ENCODE data around the gene EFCAB12.
A peak's percentile ranks its signal among the peaks of the same experiment; 100 is the strongest.
"Not testable (repeated sequence)": the region's sequence is repeated elsewhere in the genome, so short reads cannot be mapped to it uniquely, and the experiment has no call there.

Gene EFCAB12

GRCh38 chr3:129365296-129366136 lies 62.9 kb downstream of the EFCAB12 start:
- Histone ChIP-seq H3K9me3 (ENCODE audit: insufficient read depth, low read length) (peaks cover 12% of the 10 kb centered on the region; the same call in 1 of the 2 replicates), H3K27me3 (ENCODE audit: insufficient read depth, insufficient read length) (no peaks in the 10 kb centered on the region), H3K4me3 (ENCODE audit: insufficient read length, low read depth) (no peak overlapping the region), H3K36me3 (ENCODE audit: insufficient read depth, insufficient read length, low read length) (no peaks in the 10 kb centered on the region), H3K4me1 (ENCODE audit: insufficient read depth, insufficient read length) (peaks cover 11% of the 10 kb centered on the region), H3K9ac (ENCODE audit: insufficient read length, low read depth) (no peak overlapping the region)
- no peak for DNase-seq (ENCODE audit: low read depth, low spot score)
- TF ChIP-seq YY1 (IDR thresholded peaks at IDR 0.05; ENCODE audit: insufficient read depth, insufficient read length) (no peak), ZNF274 (IDR thresholded peaks at IDR 0.05; ENCODE audit: low read depth, low read length) (no peak), SUZ12 (IDR thresholded peaks at IDR 0.05; ENCODE audit: extremely low read depth, insufficient read depth, insufficient read length) (no peak)

GRCh38 chr3:129364811-129365210 lies 63.6 kb downstream of the EFCAB12 start:
- not testable (repeated sequence) for H3K4me3 ChIP-seq (ENCODE audit: insufficient read length, low read depth); DNase-seq (ENCODE audit: low read depth, low spot score); H3K9ac ChIP-seq (ENCODE audit: insufficient read length, low read depth); H3K4me1 ChIP-seq (ENCODE audit: insufficient read depth, insufficient read length); H3K27me3 ChIP-seq (ENCODE audit: insufficient read depth, insufficient read length); H3K36me3 ChIP-seq (ENCODE audit: insufficient read depth, insufficient read length, low read length)
- H3K9me3 ChIP-seq (ENCODE audit: insufficient read depth, low read length), result peaks cover 12% of the 10 kb centered on the region; the same call in 1 of the 2 replicates

- not testable (repeated sequence) for H3K36me3 ChIP-seq (ENCODE audit: insufficient read depth, insufficient read length, low read length); H3K9ac ChIP-seq (ENCODE audit: insufficient read length, low read depth); H3K27me3 ChIP-seq (ENCODE audit: insufficient read depth, insufficient read length); DNase-seq (ENCODE audit: low read depth, low spot score); H3K4me3 ChIP-seq (ENCODE audit: insufficient read length, low read depth)
- H3K4me1 ChIP-seq (ENCODE audit: insufficient read depth, insufficient read length), result peaks cover 11% of the 10 kb centered on the region
- H3K9me3 ChIP-seq (ENCODE audit: insufficient read depth, low read length), result peaks cover 12% of the 10 kb centered on the region; the same call in 1 of the 2 replicates
These were observed 65.1 kb downstream of the EFCAB12 start for GRCh38 chr3:129363356-129363755.

DNA sequence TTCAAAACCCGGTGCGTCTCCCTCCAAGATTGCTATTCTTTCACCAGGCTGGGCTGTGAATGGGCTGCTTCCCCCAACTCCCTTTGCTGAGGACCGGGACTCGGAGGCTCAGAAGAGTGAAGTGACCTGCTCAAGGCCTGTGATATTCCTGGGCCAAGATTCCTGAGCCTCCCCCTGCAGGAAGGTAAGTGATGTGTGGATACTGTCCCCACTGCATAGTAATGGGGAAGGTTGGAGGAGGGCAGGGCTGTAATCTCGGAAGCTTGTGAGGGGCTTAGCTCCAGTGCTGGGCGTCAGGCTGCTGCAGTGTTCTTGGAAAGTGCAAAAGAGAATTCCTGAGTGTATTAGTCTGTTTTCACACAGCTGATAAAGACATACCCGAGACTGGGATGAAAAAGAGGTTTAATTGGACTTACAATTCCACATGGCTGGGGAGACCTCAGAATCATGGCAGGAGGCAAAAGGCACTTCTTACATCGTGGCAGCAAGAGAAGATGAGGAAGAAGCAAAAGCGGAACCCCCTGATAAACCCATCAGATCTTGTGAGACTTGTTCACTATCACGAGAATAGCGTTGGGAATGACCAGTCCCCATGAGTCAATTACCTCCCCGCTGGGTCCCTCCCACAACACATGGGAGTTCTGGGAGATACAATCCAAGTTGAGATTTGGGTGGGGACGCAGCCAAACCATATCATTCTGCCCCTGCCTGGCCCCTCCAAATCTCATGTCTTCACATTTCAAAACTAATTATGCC lies 67.6 kb downstream of the EFCAB12 start:
- DNase-seq (ENCODE audit: low read depth, low spot score), result no peak
- Histone ChIP-seq H3K9me3 (ENCODE audit: insufficient read depth, low read length) (peaks cover 12% of the 10 kb centered on the region; the same call in 1 of the 2 replicates), H3K4me1 (ENCODE audit: insufficient read depth, insufficient read length) (peaks cover 15% of the 10 kb centered on the region), H3K36me3 (ENCODE audit: insufficient read depth, insufficient read length, low read length) (no peaks in the 10 kb centered on the region), H3K27me3 (ENCODE audit: insufficient read depth, insufficient read length) (no peaks in the 10 kb centered on the region), H3K9ac (ENCODE audit: insufficient read length, low read depth) (no peak overlapping the region), H3K4me3 (ENCODE audit: insufficient read length, low read depth) (no peak overlapping the region)
- TF ChIP-seq ZNF274 (IDR thresholded peaks at IDR 0.05; ENCODE audit: low read depth, low read length) (no peak), SUZ12 (IDR thresholded peaks at IDR 0.05; ENCODE audit: extremely low read depth, insufficient read depth, insufficient read length) (no peak)

DNA sequence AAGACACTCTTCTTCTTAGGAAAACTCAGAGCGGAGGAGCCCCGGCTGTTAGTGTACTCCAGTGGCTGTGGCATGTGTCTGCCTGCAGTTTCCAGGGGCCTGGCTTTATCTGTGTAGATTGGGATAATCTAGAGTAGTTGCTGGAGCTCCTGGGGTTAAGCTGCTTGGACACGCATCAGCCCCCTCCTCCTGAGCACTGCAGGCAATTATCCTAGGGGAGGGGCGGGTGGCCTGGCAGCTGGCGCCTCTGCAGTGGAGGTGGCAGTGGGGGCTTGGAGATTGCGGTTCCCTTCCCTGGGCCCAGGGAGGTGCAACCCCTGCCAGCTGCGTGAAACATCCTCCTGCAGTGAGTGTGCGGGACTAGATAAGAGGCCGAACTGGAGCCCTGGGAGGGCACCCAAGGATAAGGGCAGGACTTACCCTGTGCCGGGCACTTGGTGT lies 68.2 kb downstream of the EFCAB12 start:
- Histone ChIP-seq H3K27me3 (ENCODE audit: insufficient read depth, insufficient read length) (no peaks in the 10 kb centered on the region), H3K9me3 (ENCODE audit: insufficient read depth, low read length) (peaks cover 12% of the 10 kb centered on the region; the same call in 1 of the 2 replicates), H3K36me3 (ENCODE audit: insufficient read depth, insufficient read length, low read length) (no peaks in the 10 kb centered on the region), H3K4me1 (ENCODE audit: insufficient read depth, insufficient read length) (peaks cover 15% of the 10 kb centered on the region), H3K4me3 (ENCODE audit: insufficient read length, low read depth) (no peak overlapping the region), H3K9ac (ENCODE audit: insufficient read length, low read depth) (no peak overlapping the region)
- no peak for DNase-seq (ENCODE audit: low read depth, low spot score)
- no peak for TF ChIP-seq ZNF274 (IDR thresholded peaks at IDR 0.05; ENCODE audit: low read depth, low read length)
- no peak for TF ChIP-seq YY1 (IDR thresholded peaks at IDR 0.05; ENCODE audit: insufficient read depth, insufficient read length)
- no peak for TF ChIP-seq SUZ12 (IDR thresholded peaks at IDR 0.05; ENCODE audit: extremely low read depth, insufficient read depth, insufficient read length)

- no peak overlapping the region for H3K4me3 ChIP-seq (ENCODE audit: insufficient read length, low read depth)
- no peaks in the 10 kb centered on the region for H3K27me3 ChIP-seq (ENCODE audit: insufficient read depth, insufficient read length)
- peaks cover 4% of the 10 kb centered on the region; the same call in 1 of the 2 replicates for H3K9me3 ChIP-seq (ENCODE audit: insufficient read depth, low read length)
- peak overlapping the region; percentile 21 for H3K9ac ChIP-seq (ENCODE audit: insufficient read length, low read depth)
- H3K36me3 ChIP-seq (ENCODE audit: insufficient read depth, insufficient read length, low read length), result no peaks in the 10 kb centered on the region
- TF ChIP-seq ZNF274 (IDR thresholded peaks at IDR 0.05; ENCODE audit: low read depth, low read length) (no peak), SUZ12 (IDR thresholded peaks at IDR 0.05; ENCODE audit: extremely low read depth, insufficient read depth, insufficient read length) (no peak), YY1 (IDR thresholded peaks at IDR 0.05; ENCODE audit: insufficient read depth, insufficient read length) (no peak)
- H3K4me1 ChIP-seq (ENCODE audit: insufficient read depth, insufficient read length), result peaks cover 12% of the 10 kb centered on the region
- DNase-seq (ENCODE audit: low read depth, low spot score), result no peak
These were observed 69.6 kb downstream of the EFCAB12 start for GRCh38 chr3:129358772-129359371.

GRCh38 chr3:129358177-129358771 lies 70.2 kb downstream of the EFCAB12 start:
- Histone ChIP-seq H3K9ac (ENCODE audit: insufficient read length, low read depth) (peak overlapping the region; percentile 10), H3K4me3 (ENCODE audit: insufficient read length, low read depth) (no peak overlapping the region), H3K36me3 (ENCODE audit: insufficient read depth, insufficient read length, low read length) (no peaks in the 10 kb centered on the region), H3K27me3 (ENCODE audit: insufficient read depth, insufficient read length) (no peaks in the 10 kb centered on the region), H3K9me3 (ENCODE audit: insufficient read depth, low read length) (peaks cover under 1% of the 10 kb centered on the region; the same call in 1 of the 2 replicates), H3K4me1 (ENCODE audit: insufficient read depth, insufficient read length) (peaks cover 12% of the 10 kb centered on the region)
- DNase-seq (ENCODE audit: low read depth, low spot score), result no peak
- TF ChIP-seq YY1 (IDR thresholded peaks at IDR 0.05; ENCODE audit: insufficient read depth, insufficient read length) (no peak), ZNF274 (IDR thresholded peaks at IDR 0.05; ENCODE audit: low read depth, low read length) (no peak), SUZ12 (IDR thresholded peaks at IDR 0.05; ENCODE audit: extremely low read depth, insufficient read depth, insufficient read length) (no peak)
